GM21576 (cell line): ENCODE measurements around the gene ZXDC.

Source experiments
- ATAC-seq: cut with Tn5 transposase; IDR thresholded peaks from one replicate; pipeline ENCODE4 v1.9.1; 2021; ENCODE audit warnings: mild to moderate bottlenecking, moderate library complexity; ENCODE audit not compliant: unreplicated experiment

Gene ZXDC

DNA sequence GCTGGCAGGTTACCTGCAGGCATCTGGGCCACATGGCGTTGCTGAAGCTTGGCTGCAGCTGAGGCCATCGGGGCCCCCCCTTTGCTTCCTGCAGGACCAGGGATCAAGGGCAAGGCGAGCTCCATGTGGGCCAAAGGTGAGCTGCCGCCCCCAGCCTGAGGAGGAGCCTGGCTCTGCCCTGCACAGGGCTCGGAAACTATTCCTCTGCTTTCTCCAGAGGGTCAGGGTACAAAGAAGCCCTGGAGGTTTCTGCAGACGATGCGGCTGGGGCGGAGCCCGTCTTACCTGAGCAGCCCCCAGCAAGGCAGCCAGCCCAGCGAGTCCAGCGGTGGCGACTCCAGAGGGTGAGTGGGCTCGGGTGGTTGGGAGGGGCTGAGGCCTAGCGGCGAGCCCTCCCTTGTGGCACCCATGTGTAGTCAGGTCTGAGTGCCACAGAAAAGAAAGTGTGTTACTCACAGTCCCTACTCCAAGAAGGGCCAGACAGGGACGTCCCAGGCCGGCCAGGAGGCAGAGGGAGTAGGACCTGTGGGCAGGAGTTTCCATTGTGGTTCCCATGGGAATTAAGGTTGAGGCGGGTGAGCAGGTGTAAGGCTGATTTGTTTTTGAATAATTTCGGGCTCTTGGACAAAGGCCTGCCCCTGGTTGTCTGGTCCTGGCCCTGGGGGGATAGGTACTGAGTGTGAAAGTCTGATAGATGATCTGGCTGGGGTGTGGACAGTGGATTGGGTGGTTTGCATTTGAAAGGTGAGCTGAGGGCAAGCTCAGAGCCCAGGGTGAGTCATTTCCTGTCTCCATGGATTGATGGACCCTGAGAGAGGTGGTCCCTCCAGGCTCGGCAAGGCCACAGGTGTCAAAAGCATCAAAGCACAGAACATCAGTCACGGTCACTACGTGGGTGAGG, 55.6 kb downstream of the ZXDC start:
- ATAC-seq = no peak

DNA sequence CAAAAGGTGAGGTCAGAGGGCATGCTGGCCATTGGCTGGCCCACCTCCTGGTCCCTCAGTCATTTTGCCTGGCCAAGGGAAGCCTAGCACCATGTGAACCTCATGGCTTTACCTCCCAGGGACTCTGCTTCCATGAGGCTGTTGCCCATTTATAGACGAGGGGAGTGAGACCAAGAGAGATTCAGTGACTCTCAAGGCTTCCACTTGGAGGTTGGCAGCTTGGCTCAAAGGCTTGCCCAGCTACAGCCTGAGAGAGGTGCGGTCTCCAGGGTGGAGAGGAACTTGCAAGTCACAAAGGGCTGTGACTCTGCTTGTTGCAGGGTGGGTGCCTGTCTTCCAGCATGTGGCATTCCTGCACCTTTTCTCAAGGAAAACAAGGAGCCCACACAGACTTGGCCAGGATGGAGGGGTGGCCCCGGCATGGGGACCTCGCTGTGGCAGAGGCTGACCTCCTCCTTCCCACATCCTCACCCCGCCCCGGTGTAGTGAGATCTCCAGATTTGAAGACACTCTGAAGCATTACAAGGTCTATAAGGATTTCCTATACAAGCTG, 56.5 kb downstream of the ZXDC start:
- no peak for ATAC-seq

DNA sequence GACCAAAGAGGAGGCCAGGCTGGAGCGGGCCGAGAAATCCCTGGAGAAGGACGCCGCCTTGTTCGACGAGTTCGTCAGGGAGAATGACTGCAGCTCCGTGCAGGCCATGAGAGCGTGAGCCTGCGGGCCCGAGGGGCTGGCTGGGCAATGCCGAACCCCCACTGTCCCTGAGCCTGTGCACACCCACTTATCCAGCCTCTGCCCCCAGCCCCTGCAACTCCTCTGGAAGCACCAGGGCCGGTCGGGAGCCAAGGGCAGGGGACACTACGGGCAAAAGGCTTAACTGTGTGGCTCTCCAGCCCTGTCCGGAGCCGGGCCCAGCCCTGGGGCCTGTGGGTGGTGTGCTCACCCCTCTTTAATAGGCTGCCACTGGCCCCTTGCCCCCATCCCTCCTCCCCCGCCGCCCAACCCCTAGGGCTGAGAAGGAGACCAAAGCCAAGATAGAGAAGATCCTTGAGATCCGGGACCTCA, 57.0 kb downstream of the ZXDC start:
- no peak for ATAC-seq

DNA sequence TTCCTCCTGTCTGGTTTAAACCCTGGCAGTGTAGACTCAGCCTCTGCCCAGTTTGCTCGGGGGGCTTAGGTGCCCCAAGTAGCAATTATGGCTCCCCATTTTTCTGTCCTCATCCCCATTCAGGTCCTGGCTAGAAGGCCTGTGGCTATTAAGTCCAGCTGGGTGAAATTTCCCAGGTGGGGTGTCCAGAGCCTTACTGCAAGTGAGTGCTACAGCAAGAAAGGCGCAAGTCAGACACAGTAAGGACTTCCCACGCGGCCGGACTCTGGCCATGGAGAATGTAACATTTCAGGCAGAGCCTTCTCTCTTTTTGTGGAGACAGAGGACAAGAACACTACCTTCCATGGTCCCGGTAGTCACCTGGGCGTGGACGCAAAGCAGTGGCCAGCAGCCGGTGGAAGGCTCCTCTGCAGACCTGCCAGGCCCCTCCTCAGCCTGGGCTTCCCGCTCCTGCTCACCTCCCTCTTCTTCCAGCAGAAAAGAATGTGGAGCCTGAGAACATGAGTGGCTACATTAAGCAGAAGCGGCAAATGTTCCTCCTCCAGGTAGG, 57.6 kb downstream of the ZXDC start:
- no peak for ATAC-seq

DNA sequence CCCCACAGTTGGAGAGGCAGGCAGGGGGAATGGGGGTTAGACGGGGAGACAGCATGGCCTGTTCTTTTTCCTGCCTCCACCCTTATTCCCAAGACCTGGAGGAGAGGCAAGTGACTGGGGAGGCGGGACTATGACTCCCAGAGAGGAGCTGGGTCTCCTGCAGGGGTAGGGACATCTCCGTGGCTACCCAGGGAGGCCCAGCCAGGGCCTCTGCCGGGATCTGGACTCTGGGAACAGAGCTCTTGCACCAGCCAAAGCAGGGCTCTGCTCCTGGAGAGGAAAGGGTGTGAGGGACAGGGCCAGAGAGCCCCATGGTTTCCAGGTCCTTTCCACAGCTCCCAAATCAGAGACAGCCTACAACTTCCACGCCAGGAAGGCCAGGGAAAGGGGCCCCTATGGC, 58.2 kb downstream of the ZXDC start:
- no peak for ATAC-seq

DNA sequence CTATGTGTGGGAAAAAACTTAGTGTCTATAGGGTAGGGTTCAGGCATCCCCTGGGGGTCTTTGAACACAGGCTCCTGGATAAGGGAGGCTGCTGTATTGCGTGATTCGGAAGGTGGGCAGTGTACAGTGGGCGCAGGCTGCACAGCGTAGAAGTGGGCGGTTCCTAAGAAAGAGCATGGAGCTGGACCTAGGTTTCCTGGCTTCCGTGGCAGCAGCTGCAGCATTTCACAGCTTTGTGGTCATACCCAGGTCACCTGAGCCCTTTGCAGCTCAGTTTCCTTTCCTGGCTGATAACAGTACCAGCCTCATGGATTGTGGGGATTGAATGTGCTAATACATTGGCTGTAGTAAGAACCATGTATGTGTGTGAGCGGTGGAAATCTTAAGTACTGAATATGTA, 58.7 kb downstream of the ZXDC start:
- ATAC-seq = no peak

DNA sequence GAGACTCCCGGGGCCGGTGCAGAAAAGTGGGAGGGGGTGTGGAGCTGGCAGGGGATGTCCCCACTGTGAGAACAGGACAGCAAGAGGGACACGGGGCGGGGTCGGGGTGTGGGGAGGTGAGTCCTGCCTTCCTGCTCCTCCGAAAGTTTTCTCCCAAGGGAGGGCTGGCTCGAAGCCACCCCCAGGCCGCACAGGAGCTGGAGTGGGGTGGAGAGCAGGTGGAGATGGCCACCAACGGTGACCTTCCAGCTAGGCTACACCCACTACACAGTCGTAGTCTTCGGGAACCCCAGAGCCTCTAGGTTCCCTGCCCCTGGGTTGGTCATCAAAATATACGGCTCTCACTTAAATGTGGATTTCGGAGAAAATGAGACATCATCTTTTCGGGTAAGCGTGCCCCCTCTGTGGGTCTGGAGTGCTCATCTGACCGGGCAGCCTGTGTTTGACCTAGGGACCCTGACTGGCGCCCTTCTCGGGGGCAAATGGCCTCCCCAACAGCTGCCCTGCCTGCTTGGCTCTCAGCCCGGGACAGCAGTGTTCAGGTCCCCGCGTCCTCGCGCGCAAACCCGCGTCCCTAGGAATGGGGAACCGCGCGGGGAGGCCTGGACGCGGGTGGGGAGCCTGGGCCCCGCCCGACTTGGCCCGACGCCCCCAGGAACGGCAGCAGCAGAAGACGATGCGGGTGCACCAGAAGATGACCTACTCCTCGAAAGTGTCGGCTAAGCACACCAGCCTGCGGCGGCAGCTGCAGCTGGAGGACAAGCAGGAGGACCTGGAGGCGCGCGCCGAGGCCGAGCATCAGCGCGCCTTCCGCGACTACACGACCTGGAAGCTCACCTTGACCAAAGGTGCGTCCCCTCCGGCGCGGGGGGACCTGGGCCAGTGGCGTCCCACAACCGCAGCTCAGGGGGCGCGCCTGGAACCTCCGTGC, 59.8 kb downstream of the ZXDC start:
- no peak for ATAC-seq

DNA sequence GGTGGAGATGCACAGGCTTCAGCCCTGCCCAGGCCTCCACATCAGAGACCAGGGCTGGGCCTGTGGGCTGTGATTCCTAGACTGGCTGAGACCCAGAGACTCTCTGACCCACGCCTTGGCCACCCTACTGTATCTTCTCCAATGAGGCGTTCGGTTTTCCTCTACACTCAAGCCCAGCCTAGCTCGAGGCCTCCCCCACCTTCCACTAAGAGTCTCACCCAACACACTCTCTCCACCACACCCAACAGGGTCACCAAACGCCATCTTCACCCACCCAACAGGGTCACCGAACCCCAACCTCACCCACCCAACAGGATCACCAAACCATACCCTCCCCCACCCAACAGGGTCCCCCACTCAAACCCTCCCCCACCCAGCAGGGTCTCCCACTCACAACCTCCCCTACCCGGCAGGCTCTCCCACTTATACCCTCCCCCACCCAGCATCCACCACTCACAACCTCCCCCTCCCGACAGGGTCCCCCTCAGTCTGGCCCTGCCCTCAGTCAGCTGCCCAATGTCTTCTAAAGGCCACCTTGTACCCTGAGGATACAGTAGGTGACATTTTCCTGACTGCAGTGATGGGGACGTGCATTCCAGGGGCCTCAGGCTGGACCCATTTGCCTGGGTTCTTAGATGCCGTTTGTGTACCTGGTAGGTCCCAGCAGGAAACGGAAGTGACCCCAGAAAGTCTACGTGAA, 60.6 kb downstream of the ZXDC start:
- no peak for ATAC-seq

DNA sequence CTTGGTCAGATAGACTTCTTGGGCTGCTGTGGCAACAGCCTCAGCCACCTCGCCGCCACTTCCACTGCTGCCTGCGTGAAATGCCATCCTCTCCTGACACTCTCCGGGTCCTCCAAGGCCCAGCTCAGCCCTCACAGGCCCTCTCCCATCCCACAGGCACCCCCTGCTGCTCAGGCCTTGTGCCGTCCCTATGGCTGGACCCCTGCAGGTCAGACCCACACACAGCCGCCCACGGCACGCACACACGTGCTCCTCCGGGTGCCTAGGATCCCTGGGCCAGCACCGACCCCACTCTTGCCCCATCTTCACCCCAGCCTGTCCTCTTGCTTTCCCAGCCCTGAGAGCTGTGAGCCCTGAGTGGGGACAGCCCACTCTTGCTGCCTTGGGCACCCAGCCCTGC, 61.3 kb downstream of the ZXDC start:
- no peak for ATAC-seq

DNA sequence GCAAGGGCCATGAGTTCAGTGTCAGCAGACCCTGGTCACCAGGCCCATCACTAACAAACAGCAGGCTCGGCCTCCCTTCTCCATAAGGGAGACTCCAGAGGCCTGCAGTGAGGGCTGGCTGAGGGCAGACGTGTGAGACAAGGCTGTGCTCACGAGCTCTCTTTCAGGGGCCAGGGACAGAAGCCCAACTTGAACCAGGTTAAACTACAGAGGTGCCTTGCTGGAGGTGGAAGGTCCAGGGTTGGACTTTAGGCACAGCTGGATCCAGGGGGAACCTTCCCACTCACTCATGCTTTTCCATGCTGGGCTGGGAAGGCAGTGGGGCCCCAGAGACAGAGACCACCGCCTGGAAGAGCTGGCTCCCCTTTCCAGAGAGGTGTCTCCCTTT, 62.0 kb downstream of the ZXDC start:
- no peak for ATAC-seq

DNA sequence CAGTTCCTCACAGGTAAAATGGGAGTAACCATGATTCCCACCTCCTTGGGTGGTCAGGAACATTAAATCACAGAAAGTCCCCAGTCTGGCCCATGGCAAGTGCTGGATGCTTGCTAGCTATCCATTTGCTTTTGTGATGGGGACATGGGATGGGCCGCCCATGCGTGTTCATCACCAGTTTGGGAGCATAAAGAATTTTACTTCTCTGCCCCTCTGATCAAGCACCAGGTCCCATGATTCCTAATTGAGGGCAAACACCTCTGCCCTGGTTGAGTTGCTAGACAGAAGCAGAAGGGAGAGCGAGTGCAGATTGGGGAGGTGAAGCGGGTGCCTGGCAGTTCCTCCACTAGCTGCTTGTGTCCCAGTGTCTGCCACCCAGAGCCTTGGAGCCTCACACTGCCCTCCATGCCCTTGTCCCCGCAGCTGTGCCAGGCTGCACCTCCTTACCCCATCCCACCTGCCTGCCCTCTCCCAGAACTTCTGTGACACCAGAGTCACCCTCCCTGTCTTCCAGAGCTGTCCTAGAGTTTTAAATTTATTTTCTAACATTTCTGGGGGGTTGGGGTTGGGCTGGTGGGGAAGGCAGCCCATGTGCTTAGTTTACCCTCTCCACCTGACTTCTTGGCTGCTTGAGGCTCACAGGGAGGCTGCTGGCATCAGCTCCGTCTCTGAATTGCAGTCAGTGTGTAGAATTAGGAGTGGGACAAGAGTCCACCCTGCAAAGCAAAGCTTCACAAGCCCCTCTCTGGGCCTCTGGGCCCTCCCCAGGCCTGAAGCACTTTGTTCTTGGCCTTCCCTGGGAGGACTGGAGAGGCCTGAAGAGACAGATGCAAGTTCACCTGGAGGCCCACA, 62.6 kb downstream of the ZXDC start:
- ATAC-seq = no peak

DNA sequence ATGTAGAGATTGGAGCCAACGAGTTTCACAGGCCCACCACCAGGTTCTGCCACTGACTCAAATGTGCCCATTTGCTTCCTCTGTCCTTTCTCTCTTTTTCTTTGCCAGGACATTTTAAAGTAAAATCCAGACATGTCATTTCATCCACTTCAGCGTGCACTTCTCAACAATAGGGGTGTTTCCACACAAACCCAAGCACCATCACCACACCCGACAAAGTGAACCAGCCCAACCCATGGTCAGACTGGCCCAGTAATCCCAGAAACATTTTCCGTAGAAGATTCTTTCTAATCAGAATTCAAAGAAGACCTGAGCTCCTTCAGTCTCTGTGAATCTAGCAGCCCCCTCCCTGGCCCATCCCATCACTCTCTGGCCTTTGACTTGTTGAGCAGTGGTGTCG, 67.6 kb downstream of the ZXDC start:
- no peak for ATAC-seq

DNA sequence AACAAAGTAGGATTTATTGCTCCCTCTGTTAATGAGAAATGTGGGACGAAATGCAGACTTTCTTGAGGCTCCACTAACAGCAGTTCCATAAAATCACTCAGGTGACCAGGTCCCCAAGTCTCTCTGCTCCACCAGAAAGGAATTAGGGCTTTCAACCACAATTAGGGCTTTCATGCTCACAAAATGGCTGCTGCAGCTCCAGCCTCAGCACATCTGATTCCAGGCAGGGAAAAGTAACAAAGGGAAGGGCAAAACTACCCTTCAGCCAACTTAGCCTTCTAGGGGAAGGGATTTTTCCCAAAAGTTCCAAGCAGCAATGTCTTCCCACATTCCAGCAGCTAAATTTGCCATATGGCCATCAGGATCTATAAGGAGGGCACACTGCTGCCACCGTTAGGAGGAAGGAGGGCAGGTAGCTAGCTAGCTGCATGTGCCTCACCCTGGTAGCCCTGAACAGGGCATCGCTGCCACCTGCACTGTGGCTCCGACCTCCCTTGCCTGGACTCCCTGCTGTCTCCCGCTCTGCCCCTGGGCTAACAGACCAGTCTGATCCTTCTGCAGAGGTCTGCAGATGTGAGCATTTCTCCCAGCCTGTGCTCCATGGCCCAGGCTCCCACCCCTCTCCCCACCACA, 68.2 kb downstream of the ZXDC start:
- no peak for ATAC-seq

DNA sequence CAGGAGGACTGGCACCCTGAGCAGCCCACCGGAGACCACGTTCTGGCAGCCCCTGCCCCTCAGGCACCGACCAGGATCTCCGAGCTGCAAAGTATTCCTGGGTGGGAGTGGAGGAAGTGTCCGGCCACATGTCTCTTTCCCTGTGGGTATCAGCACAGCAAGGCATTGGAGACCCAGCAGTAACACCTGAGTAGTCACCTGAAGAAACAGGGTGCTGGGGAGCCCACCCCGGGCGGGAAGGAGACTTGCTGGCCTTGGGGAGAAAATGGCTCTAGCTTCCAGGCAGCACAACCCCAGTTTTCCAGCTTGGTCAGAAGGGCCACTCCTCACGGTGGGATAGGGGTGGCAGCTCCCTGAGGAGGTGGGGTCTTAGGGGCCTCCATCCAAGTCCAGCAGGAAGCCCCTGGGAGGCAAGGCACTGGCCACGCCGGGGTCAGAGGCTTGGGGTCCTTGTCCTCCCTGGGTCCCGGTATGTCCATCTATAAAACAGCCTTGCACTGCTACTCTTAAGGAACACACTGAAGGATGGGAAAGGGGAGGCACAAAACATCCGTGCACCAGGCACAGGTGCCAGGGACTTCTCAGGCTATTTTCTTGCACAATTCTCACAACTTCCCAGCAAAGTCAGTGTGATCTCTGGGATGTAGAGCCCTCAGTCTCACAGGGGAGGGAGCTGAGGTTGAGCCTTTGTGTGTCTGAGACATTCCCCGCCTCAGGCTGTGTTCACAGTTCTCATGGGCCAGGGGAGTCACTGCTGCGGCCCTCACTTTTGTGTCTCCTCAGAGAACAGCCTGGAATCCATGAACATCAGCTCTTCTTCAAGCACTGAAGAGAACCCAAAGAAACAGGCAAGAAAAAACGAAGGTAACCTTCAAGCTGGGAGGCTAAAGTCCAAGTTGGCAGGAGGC, 69.0 kb downstream of the ZXDC start:
- ATAC-seq = no peak

DNA sequence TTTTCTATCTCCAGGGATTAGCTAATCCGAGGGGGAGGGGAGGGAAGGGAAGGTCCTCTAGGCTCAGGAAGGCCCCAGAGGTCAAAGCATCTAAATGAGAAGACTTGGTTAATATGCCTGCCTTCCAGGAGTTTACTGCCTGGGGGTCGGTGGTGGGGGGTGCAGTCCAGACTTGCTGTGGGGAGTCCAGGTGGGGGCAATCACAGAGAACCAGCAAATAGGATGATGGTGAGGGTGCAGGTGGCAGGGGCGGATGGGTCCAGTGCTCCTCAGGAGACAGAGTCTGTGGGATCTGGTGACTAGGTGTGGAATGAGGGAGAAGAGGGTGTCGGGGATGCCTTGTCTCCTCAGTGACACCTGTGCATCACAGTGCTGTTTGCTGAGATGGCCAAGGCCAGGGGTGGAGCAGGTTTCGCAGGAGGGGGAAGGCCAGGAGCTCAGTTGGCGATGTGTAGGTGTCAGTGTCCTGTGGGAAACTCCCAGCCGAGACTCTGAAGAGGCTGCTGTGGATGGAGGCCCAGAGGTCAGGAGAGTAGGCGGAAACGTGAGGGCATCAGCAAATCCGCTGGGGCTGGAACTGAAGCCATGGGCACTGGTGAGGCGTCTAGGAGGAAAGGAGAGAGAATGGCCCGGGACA, 72.9 kb downstream of the ZXDC start:
- no peak for ATAC-seq

DNA sequence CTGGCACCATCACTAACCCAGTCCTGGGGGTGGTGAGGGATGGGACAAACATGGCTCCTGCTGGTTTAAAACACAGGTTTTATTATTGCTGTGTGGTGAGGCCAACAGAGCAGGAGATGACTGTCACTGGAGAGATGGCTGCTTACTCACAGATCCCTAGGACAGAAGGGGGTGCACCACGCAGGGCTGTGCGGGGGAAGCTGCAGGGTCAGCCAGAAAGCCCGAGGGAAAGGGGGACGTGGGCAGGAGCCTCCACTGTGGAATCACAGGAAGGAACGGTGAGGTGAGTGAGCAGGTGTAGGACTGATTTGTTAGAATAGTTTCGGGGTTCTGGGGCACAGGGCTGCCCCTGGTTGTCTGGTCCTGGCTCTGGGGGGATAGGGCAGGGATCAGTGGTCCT, 73.5 kb downstream of the ZXDC start:
- no peak for ATAC-seq

DNA sequence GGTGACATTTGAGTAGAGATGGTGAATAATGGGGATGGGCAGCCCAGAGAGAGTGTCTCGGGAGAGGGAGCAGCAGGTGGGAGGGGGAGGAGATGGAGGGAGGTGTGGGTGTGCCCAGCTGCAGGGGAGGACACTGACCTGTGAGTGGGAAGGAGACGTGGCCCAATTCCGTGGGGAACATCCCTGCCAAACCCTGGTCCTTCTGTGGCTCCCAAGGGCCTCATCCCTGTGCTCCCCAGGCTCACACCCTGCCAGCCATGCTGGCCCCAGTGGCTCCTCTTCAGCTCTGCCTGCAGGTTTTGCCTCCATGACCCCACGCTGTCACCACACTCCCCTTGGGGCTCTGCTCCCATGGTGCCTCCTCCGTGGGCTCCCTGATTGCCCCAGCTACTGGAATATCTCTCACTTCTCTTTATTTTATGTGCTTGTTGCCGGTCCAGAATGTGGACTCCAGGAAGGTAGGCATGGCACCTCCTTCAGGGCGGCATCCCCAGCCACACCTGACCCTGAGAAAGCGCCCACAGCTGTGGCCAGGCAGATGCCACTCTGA, 74.0 kb downstream of the ZXDC start:
- ATAC-seq = no peak
